ENCODE data around the gene NSD1.

Gene NSD1

DNA sequence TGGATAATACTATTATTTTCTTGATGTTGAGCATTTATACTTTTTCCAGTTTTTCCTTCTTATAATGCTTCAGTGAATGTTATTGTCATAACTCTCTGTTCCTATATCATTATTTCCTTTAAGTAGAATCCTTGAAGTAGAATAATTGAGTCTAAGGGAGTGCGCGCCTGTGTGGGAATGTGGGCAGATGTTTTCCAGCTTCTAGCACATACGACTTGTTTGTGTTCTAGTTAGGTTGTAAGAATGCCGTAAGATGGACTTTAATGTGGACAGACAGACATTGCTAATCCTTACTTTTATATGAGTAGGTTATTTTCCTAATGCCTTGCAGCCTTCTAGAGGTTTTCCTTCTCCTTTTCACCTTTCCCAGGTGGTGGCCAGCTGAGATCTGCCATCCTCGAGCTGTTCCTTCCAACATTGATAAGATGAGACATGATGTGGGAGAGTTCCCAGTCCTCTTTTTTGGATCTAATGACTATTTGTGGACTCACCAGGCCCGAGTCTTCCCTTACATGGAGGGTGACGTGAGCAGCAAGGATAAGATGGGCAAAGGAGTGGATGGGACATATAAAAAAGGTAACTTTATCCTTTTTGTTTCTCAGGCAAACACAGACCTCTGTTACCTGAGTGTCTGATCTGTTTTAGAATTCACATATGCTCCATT lies 135.8 kb downstream of the NSD1 start:
- no peak for DNase-seq (ENCODE audit: low spot score)
- in situ Hi-C loops (cut with MboI; ENCODE audit: low pct_unique_long_range_greater_than_20kb, low sequenced_read_pairs, unreplicated experiment) = no loop called here
- no peak for TF ChIP-seq CTCF (IDR thresholded peaks at IDR 0.05; ENCODE audit: extremely low read depth, insufficient read depth, missing control alignments)

- in situ Hi-C loops (cut with MboI; ENCODE audit: low pct_unique_long_range_greater_than_20kb, low sequenced_read_pairs, unreplicated experiment) = no loop called here
- TF ChIP-seq CTCF (IDR thresholded peaks at IDR 0.05; ENCODE audit: extremely low read depth, insufficient read depth, missing control alignments) = no peak
- DNase-seq (ENCODE audit: low spot score) = no peak
These were observed 136.4 kb downstream of the NSD1 start for GRCh38 chr5:177269976-177270375.

GRCh38 chr5:177270653-177271052 lies 137.1 kb downstream of the NSD1 start:
- DNase-seq (ENCODE audit: low spot score) = no peak
- TF ChIP-seq CTCF (IDR thresholded peaks at IDR 0.05; ENCODE audit: extremely low read depth, insufficient read depth, missing control alignments) = no peak
- in situ Hi-C loops (cut with MboI; ENCODE audit: low pct_unique_long_range_greater_than_20kb, low sequenced_read_pairs, unreplicated experiment) = no loop called here

- no peak for DNase-seq (ENCODE audit: low spot score)
- in situ Hi-C loops (cut with MboI; ENCODE audit: low pct_unique_long_range_greater_than_20kb, low sequenced_read_pairs, unreplicated experiment) = no loop called here
- no peak for TF ChIP-seq CTCF (IDR thresholded peaks at IDR 0.05; ENCODE audit: extremely low read depth, insufficient read depth, missing control alignments)
These were observed 137.5 kb downstream of the NSD1 start for GRCh38 chr5:177271113-177271512.

GRCh38 chr5:177275883-177276282 lies 142.3 kb downstream of the NSD1 start:
- DNase-seq (ENCODE audit: low spot score) = no peak
- in situ Hi-C loops (cut with MboI; ENCODE audit: low pct_unique_long_range_greater_than_20kb, low sequenced_read_pairs, unreplicated experiment) = no loop called here
- no peak for TF ChIP-seq CTCF (IDR thresholded peaks at IDR 0.05; ENCODE audit: extremely low read depth, insufficient read depth, missing control alignments)

- DNase-seq (ENCODE audit: low spot score) = no peak
- no peak for TF ChIP-seq CTCF (IDR thresholded peaks at IDR 0.05; ENCODE audit: extremely low read depth, insufficient read depth, missing control alignments)
- in situ Hi-C loops (cut with MboI; ENCODE audit: low pct_unique_long_range_greater_than_20kb, low sequenced_read_pairs, unreplicated experiment) = no loop called here
These were observed 143.3 kb downstream of the NSD1 start for GRCh38 chr5:177276886-177277285.

Data from GM13977 (cell line).